C4-2B (cell line): ENCODE results near the gene NRXN3.

Experiments used
- H3K27ac ChIP-seq: fragments of 450-650 bp; 2 replicates; pipeline ENCODE4 v1.5.1; 2017
- ZFX ChIP-seq: fragments of 450-650 bp; IDR thresholded peaks from 2 replicates; pipeline ENCODE4 v1.6.1; 2017
- TF ChIP-seq, protein P1 (sequence below): fragments of 450-650 bp; conservative IDR thresholded peaks from 2 replicates; pipeline ENCODE4 v1.5.1; 2017; ENCODE audit warnings: mild to moderate bottlenecking

NRXN3 gene

DNA sequence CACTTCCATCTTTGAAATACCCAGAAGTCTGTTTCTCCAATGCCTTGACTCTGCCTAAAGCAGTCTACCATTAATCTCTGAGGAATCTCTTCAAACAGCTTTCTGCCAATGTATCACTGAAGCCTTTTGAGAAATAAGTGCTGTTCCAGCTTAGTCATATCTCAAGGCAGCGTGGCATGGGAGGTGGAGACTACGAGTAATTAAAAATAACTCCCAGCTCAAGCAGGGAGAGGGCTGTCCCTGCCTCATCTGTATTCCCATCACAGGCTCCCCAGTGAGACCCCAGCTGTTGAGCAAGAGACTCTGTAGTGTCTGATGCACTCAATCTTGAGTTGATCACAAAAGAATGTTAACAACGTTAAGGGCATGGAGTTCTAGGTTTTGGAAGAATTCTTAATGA is 1340.5 kb downstream of the NRXN3 start:
- no peak overlapping the region for H3K27ac ChIP-seq
- TF ChIP-seq, protein P1, sequence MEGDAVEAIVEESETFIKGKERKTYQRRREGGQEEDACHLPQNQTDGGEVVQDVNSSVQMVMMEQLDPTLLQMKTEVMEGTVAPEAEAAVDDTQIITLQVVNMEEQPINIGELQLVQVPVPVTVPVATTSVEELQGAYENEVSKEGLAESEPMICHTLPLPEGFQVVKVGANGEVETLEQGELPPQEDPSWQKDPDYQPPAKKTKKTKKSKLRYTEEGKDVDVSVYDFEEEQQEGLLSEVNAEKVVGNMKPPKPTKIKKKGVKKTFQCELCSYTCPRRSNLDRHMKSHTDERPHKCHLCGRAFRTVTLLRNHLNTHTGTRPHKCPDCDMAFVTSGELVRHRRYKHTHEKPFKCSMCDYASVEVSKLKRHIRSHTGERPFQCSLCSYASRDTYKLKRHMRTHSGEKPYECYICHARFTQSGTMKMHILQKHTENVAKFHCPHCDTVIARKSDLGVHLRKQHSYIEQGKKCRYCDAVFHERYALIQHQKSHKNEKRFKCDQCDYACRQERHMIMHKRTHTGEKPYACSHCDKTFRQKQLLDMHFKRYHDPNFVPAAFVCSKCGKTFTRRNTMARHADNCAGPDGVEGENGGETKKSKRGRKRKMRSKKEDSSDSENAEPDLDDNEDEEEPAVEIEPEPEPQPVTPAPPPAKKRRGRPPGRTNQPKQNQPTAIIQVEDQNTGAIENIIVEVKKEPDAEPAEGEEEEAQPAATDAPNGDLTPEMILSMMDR: no peak
- no peak for TF ChIP-seq ZFX

GRCh38 chr14:79511146-79511545 is 1341.0 kb downstream of the NRXN3 start:
- no peak for TF ChIP-seq ZFX
- TF ChIP-seq, protein P1: no peak
- H3K27ac ChIP-seq: no peak overlapping the region

DNA sequence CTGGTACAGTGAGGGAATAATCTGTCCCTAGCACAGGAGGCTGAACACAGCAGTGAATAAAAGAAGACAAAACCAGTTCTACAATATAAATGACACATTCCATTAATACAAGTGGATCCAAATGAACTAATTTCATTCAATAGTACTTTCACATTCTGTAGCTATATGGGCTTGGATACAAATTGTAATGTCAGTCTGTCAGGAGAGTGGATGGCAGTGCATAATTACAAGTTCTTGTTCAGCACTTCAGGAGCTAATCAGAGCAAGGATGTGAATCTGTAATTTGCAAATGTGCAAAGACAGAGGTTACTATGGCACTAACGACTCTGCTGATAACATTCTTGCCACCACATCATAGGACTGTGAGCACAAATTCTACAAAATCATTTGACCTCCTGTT is 1343.3 kb downstream of the NRXN3 start:
- TF ChIP-seq ZFX: no peak
- TF ChIP-seq, protein P1: no peak
- H3K27ac ChIP-seq: no peak overlapping the region

DNA sequence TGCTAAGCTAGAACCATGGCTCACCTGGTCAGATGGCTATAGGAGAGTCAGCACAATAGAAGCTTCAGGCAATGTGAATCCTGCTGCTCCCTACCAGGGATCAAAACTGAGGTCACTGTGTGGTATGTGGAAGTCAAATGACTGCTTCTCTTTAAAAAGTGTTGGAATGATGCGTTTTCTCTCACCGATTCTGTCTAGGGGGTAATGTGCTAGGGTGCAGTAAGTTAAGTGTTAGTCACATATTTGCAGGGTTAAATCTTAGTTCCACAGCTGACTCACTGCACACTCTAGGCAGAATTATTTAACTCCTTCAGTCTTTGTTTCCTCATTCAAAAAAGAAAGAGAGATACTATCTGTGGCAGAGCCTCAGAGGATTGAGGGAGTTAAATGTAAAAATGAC is 1344.5 kb downstream of the NRXN3 start:
- no peak overlapping the region for H3K27ac ChIP-seq

DNA sequence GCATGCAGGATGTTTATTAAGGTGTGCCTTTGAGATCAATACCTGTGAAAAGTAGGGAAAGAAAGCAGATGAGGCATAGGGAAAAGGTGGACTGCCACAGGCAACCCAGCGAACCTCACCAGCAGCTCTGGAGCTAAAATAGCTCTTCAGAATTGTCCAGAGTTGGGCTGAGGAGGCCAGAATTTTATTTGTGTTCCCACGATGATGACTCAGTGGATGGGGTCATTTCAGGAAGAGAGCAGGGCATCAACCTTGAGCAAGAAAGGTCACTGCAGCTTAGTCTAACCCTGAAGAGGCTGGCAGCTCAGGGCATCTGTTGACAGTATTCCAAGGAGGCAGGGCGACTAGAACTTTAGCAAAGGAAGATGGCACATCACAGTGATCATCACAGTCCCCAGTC is 1345.0 kb downstream of the NRXN3 start:
- H3K27ac ChIP-seq: no peak overlapping the region
- TF ChIP-seq, protein P1: no peak
- no peak for TF ChIP-seq ZFX

More for the DNA sequence above, 1344.5 kb downstream of the NRXN3 start:
- TF ChIP-seq, protein P1: no peak
- TF ChIP-seq ZFX: no peak

DNA sequence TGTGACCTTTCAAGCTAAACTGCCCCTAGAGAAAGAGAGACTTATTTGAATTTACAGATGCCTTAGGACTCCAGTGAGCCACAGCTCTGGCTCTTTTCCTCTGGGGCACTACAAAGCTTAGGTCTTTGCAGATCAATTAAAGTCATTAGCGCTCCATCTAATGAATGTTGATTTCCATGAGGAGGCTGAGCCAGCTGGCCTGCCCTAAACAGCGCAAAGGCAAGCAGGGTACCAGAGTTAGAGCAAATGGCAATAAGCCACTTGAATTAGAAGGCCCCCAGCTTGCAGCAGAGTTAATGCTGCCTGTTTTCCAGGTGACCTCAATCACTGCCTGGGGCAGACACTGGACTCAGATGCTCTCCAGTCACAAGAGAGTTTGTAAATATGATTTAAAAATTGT is 1345.8 kb downstream of the NRXN3 start:
- TF ChIP-seq, protein P1: no peak
- no peak for TF ChIP-seq ZFX
- H3K27ac ChIP-seq: no peak overlapping the region

GRCh38 chr14:79525416-79525815 is 1355.2 kb downstream of the NRXN3 start:
- H3K27ac ChIP-seq: peak overlapping the region; percentile 78
- TF ChIP-seq ZFX: no peak
- TF ChIP-seq, protein P1: no peak
